Muscle of leg (tissue), 11 donors: ENCODE results near the gene PRKCA. TPM values are rescaled to one million over a fixed set of nuclear protein-coding genes. Genes with fewer than 3 reads are reported as not detected.
A peak's percentile ranks its signal among the peaks of the same experiment; 100 is the strongest.

Experiments used
- DNase-seq: peaks from one replicate; pipeline ENCODE4 v3.0.0; 2013
- H3K27ac ChIP-seq: one replicate; pipeline ENCODE4 v1.5.1; 2013; ENCODE audit warnings: mild to moderate bottlenecking, low read length, control low read depth
- H3K27me3 ChIP-seq: one replicate; pipeline ENCODE4 v1.6.1; 2013; ENCODE audit warnings: low read length; ENCODE audit not compliant: control insufficient read depth, insufficient read depth
- H3K36me3 ChIP-seq: one replicate; pipeline ENCODE4 v1.6.1; 2013; ENCODE audit warnings: low read length; ENCODE audit not compliant: control insufficient read depth, insufficient read depth
- H3K4me1 ChIP-seq: one replicate; pipeline ENCODE4 v1.6.1; 2013; ENCODE audit warnings: low read length; ENCODE audit not compliant: control insufficient read depth, insufficient read depth
- H3K4me3 ChIP-seq: one replicate; pipeline ENCODE4 v1.5.1; 2013; ENCODE audit warnings: low read length, control low read depth
- H3K9me3 ChIP-seq: replicated peaks from 2 replicates; pipeline ENCODE4 v1.6.1; 2013; ENCODE audit warnings: low read depth, low read length; ENCODE audit not compliant: control insufficient read depth
- WGBS: methylation state at CpG from one replicate; pipeline ENCODE4 v1.1.5; 2013; ENCODE audit warnings: missing lambda C conversion rate; ENCODE audit not compliant: insufficient coverage; 5-methylcytosine and 5-hydroxymethylcytosine counted together
- polyA plus RNA-seq, 8 donors: library from polyadenylated mRNA; unstranded; fragments of 120-200 nt; gene quantifications; one replicate each; pipeline versions ENCODE4 v1.2.1 to v1.2.3, GENCODE V29; 2013; ENCODE audit warnings: inconsistent platforms in 1 of 8, low replicate concordance in 1 of 8; ENCODE audit not compliant: insufficient read length in 8 of 8, insufficient read depth in 1 of 8
- total RNA-seq: library from RNA; stranded (reverse); fragments of 120-200 nt; gene quantifications from one replicate; pipeline ENCODE4 v1.2.4, GENCODE V29; 2013

PRKCA gene
- total and polyA plus RNA-seq, 9 donors, result 2.3 to 6.5 (median 3.5) TPM

DNA sequence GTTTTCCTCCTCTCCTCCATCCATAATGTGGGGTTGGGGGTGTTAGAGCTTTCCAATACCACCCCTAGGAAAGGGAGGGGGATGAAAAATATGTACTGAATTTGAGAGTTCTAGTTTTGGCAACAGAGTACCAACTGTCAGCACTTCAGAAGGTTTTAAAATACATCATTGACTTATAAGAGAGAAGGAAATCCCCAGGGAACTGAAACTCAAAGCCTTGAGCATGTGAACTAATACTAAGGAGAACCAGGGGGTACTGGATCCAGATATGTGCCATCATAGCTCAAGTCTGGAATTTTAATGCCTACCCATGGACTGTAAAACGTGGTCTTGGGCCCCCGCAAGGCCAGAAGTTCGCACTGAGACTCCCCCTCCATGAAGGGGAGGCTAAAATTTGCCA lies 548.3 kb downstream of the PRKCA start:
- Histone ChIP-seq H3K9me3 (no peaks in the 10 kb centered on the region), H3K27me3 (no peaks in the 10 kb centered on the region), H3K4me3 (no peak overlapping the region), H3K27ac (no peak overlapping the region), H3K36me3 (no peaks in the 10 kb centered on the region), H3K4me1 (no peaks in the 10 kb centered on the region)
- WGBS, result no CpG with 5 or more reads among the region's 3 CpGs
- DNase-seq, result peak; percentile 61

DNA sequence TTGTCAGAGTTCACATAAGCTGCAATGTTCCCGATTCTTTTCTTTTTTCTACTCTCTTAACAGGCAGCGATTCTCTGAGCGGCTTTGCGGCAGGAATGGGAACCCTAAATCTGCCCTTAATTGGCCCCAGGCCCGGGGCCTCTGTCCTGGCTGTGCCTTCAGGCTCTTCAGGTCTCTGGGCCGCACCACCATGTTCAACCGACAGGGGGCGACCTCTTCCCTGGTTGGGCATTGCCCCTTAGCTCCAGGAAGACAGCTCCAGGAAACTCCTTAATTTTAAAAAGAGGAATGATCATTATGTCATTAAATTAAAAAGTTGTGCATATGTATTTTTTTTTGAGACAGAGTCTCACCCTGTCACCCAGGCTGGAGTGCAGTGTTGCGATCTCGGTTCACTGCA lies 552.8 kb downstream of the PRKCA start:
- Histone ChIP-seq H3K36me3 (no peaks in the 10 kb centered on the region), H3K4me1 (no peaks in the 10 kb centered on the region), H3K4me3 (no peak overlapping the region), H3K27me3 (no peaks in the 10 kb centered on the region), H3K9me3 (no peaks in the 10 kb centered on the region), H3K27ac (no peak overlapping the region)
- 81% methylated on average over 7 of the region's 10 CpGs for WGBS
- no peak for DNase-seq

DNA sequence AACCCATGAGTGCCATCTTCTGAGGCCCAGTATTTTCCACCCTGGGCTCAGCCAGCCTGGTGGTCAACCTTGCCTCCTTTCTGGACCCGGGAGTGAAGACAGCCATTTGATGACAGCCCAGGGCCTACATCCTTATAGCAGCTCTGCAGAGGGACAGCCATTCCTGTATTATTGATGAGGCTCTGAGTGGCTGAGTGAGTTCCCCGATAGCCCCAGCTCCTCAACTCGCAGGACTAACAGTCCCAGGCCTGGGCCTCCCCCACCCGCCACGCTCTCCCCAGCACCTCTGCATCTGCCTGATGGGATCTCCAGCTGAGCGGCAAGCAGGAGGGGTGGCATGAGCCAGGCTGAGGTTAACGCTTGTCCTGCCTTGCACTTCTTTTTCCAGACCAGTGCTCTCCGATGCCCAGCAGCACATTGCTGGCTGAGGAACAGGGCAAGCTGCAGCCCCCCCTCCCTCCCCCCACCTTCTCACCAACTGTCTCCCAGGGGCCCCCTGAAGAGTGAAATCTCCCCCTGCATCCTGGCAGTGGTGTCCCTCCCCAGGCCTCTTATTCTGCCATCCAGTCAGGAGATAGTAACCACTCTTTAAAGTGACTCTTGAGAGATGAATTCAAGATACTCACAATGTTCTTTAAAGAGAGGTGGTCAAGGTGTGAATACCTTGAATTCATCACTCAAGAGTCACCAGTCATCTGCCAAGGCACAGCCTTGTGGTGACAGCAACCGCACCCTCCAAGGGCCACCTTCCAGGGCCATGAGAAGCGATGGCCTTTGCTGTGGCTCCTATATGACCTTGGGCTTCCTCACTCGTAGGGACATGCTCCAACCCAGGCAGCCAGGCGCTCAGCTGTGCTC lies 556.0 kb downstream of the PRKCA start:
- H3K9me3 ChIP-seq, result no peaks in the 10 kb centered on the region
- no peak overlapping the region for H3K4me3 ChIP-seq
- H3K36me3 ChIP-seq, result no peaks in the 10 kb centered on the region
- H3K27ac ChIP-seq, result no peak overlapping the region
- H3K4me1 ChIP-seq, result no peaks in the 10 kb centered on the region
- WGBS, result 54% methylated on average over 7 of the region's 12 CpGs
- no peak for DNase-seq
- no peaks in the 10 kb centered on the region for H3K27me3 ChIP-seq

DNA sequence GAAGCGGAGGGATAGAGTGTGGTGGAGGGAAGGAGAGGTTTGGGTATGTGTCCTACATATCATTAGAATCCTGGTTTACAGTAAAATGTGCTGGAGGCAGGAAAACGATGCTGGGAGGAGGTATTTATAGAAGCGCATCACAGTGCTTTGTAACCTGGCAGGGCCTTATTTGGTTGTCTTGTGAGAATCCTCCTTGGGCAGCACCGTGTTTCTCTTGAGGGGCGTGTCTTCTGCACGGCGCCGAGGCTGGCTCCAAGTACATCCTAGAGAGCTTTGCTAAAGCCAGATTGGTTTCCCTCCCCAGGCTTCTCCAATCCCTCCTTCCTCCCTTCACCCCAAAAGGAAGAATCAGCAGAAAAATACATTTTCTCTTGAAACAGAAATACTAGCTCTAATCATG lies 556.9 kb downstream of the PRKCA start:
- no peak for DNase-seq
- Histone ChIP-seq H3K4me1 (no peaks in the 10 kb centered on the region), H3K27ac (no peak overlapping the region), H3K36me3 (no peaks in the 10 kb centered on the region), H3K9me3 (no peaks in the 10 kb centered on the region), H3K4me3 (no peak overlapping the region), H3K27me3 (no peaks in the 10 kb centered on the region)
- 70% methylated on average over 8 of the region's 8 CpGs for WGBS

DNA sequence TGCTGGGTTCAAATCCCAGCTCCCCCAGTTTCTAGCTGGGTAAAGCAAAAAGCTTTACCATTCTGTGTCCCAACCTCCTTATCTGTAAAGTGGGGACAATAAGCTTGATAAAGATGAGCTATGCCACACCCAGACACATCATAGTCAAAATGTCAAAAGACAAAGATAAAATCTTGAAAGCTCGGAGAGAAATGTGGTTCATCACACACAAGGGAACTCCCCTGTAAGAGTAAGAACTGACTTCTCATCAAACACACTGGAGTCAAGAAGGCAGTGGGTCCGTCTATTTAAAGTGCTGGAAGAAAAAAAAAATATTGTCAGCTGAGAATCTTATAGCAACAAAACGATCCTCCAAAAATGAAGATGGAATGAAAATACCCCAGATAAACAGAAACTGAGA lies 557.8 kb downstream of the PRKCA start:
- no CpG with 5 or more reads among the region's 3 CpGs for WGBS
- H3K27me3 ChIP-seq, result no peaks in the 10 kb centered on the region
- no peak for DNase-seq
- H3K27ac ChIP-seq, result no peak overlapping the region
- H3K9me3 ChIP-seq, result no peaks in the 10 kb centered on the region
- no peaks in the 10 kb centered on the region for H3K36me3 ChIP-seq
- H3K4me1 ChIP-seq, result no peaks in the 10 kb centered on the region
- no peak overlapping the region for H3K4me3 ChIP-seq

Other genes with a start within 250 kb of the PRKCA start
- 18.6 TPM for gene CEP112, start 110.5 kb upstream of the PRKCA start, total RNA-seq
- gene CEP112, start 110.5 kb upstream of the PRKCA start, polyA plus RNA-seq, result 10 to 100 TPM; 11.4 to 19.0 (median 14.6) TPM
- gene APOH, start 73.2 kb upstream of the PRKCA start, total RNA-seq, result 0.31 TPM
- gene APOH, start 73.2 kb upstream of the PRKCA start, polyA plus RNA-seq, result 1 to 10 TPM in 2 of 8 donors, under 1 TPM in 2, not detected in 4; 0.09 to 9.8 (median 2.0) TPM